PFSK-1 (cell line): ENCODE results near the gene KCNJ13.

Experiments
- POLR2AphosphoS5 ChIP-seq: IDR thresholded peaks from 2 replicates; pipeline ENCODE4 v1.6.1; 2012; ENCODE audit warnings: low read depth, mild to moderate bottlenecking, control low read depth, low read length, moderate library complexity
- REST ChIP-seq, 2 experiments: IDR thresholded peaks; 2 replicates each; pipeline versions ENCODE4 v1.6.1 to v1.8.0; 2011 to 2012; ENCODE audit warnings: low read depth in 2 of 2, low read length in 2 of 2, control low read depth in 1 of 2, inconsistent platforms in 1 of 2, mild to moderate bottlenecking in 1 of 2, moderate library complexity in 1 of 2; ENCODE audit not compliant: insufficient read depth in 1 of 2
- SIN3A ChIP-seq: IDR thresholded peaks from 2 replicates; pipeline ENCODE4 v1.6.1; 2012; ENCODE audit warnings: mild to moderate bottlenecking, low read length, moderate library complexity, borderline replicate concordance; ENCODE audit not compliant: insufficient read depth
- TAF1 ChIP-seq: IDR thresholded peaks from 2 replicates; pipeline ENCODE4 v1.6.1; 2012; ENCODE audit warnings: low read length, control low read depth, borderline replicate concordance; ENCODE audit not compliant: insufficient read depth

- TF ChIP-seq POLR2AphosphoS5 (no peak), SIN3A (no peak), REST (IDR thresholded peaks at IDR 0.05; ENCODE audit: insufficient read depth in 1 of 2, low read depth in 2 of 2, low read length in 2 of 2) (no peak), TAF1 (no peak)
Observed at GRCh38 chr2:232721882-232722281, 54.5 kb downstream of the KCNJ13 start.
